Lung (tissue), 12 donors: ENCODE measurements around the gene POLR2E. TPM values are rescaled to one million over a fixed set of nuclear protein-coding genes. Genes with fewer than 3 reads are reported as not detected.

Experiments used
- ATAC-seq: fragments of 200-7000 bp; cut with Tn5 transposase; one replicate; pipeline ENCODE4 v1.9.1; 2020; ENCODE audit warnings: moderate number of reproducible peaks; ENCODE audit not compliant: insufficient read depth, low FRiP score
- DNase-seq, 3 donors: peaks; one replicate each; pipeline ENCODE4 v3.0.0-alpha.2; 2013 to 2017
- H3K27ac ChIP-seq, 2 donors: one replicate each; pipeline ENCODE4 v1.5.1; 2013; ENCODE audit warnings: mild to moderate bottlenecking in 2 of 2, moderate library complexity in 2 of 2, control low read depth in 1 of 2, inconsistent platforms in 1 of 2, low read depth in 1 of 2, low read length in 1 of 2
- H3K27me3 ChIP-seq, 3 donors: one replicate each; pipeline ENCODE4 v1.5.1; 2013; ENCODE audit warnings: low read length in 2 of 3; ENCODE audit not compliant: control insufficient read depth in 3 of 3, insufficient read depth in 3 of 3
- H3K36me3 ChIP-seq, 4 donors: one replicate each; pipeline ENCODE4 v1.5.1; 2013; ENCODE audit warnings: low read length in 4 of 4, mild to moderate bottlenecking in 1 of 4, moderate library complexity in 1 of 4; ENCODE audit not compliant: control insufficient read depth in 4 of 4, insufficient read depth in 4 of 4
- H3K4me1 ChIP-seq, 5 donors: one replicate each; pipeline ENCODE4 v1.5.1; 2013; ENCODE audit warnings: low read length in 5 of 5, mild to moderate bottlenecking in 2 of 5, moderate library complexity in 1 of 5; ENCODE audit not compliant: control insufficient read depth in 5 of 5, insufficient read depth in 5 of 5
- H3K4me3 ChIP-seq: one replicate; pipeline ENCODE4 v1.5.1; 2013; ENCODE audit warnings: mild to moderate bottlenecking, control low read depth, moderate library complexity
- H3K9ac ChIP-seq, 2 donors: one replicate each; pipeline ENCODE4 v1.5.1; 2013; ENCODE audit warnings: low read length in 2 of 2, control low read depth in 1 of 2; ENCODE audit not compliant: insufficient read depth in 1 of 2
- H3K9me3 ChIP-seq, 4 donors: one replicate each; pipeline ENCODE4 v1.5.1; 2013; ENCODE audit warnings: low read length in 3 of 4, mild to moderate bottlenecking in 1 of 4, moderate library complexity in 1 of 4; ENCODE audit not compliant: control insufficient read depth in 4 of 4, insufficient read depth in 3 of 4
- WGBS, 2 donors: extraction: QIAGEN DNeasy Blood & Tissue Kit; methylation state at CpG; one replicate each; pipeline ENCODE4 v1.1.7; 2013; 5-methylcytosine and 5-hydroxymethylcytosine counted together
- polyA plus RNA-seq, 2 donors: library from polyadenylated mRNA; stranded (reverse); fragments of 200-250 nt; gene quantifications; one replicate each; pipeline ENCODE4 v1.2.1, GENCODE V29; 2013
- total RNA-seq, 2 donors: library from RNA; depleted of rRNA in 1 of 2; stranded (reverse); fragments of >200 nt in 1 of 2; gene quantifications; one replicate each; pipeline ENCODE4 v1.2.1, GENCODE V29; 2014 to 2021
- TF ChIP-seq, protein P1 (sequence below): IDR thresholded peaks from 2 replicates; pipeline ENCODE4 v1.5.1; 2012; ENCODE audit warnings: mild to moderate bottlenecking; ENCODE audit errors: control extremely low read depth, extremely low read depth
- donor health status: control.
- donor health status: control.
- donor health status: Bipolar disorder and iron deficiency.
- donor health status: healthy.
- donor health status: DM: yes; HTN: yes; CAD: no.

Gene POLR2E
- total and polyA plus RNA-seq, 4 donors: 78.4 to 196 (median 154) TPM

DNA sequence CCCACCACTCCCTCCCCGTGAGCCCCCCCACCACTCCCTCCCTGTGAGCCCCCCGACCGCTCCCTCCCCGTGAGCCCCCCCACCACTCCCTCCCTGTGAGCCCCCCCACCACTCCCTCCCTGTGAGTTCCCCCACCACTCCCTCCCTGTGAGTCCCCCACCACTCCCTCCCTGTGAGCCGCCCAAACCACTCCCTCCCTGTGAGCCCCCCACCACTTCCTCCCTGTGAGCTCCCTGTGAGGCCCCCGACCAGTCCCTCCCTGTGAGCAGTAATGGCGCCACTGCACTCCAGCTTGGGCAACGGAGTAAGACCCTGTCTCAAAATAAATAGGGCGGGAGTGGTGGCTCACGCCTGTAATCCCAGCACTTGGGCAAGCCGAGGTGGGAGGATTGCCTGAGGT lies 45.4 kb downstream of the POLR2E start:
- no peak for DNase-seq
- Histone ChIP-seq H3K4me3 (no peak overlapping the region), H3K27ac (no peak overlapping the region), H3K9me3 (no peaks in the 10 kb centered on the region), H3K9ac (no peak overlapping the region), H3K36me3 (peaks cover 0 to 10% (median 0%) of the 10 kb centered on the region in 4 donors), H3K4me1 (no peaks in the 10 kb centered on the region), H3K27me3 (no peaks in the 10 kb centered on the region)
- TF ChIP-seq, protein P1, sequence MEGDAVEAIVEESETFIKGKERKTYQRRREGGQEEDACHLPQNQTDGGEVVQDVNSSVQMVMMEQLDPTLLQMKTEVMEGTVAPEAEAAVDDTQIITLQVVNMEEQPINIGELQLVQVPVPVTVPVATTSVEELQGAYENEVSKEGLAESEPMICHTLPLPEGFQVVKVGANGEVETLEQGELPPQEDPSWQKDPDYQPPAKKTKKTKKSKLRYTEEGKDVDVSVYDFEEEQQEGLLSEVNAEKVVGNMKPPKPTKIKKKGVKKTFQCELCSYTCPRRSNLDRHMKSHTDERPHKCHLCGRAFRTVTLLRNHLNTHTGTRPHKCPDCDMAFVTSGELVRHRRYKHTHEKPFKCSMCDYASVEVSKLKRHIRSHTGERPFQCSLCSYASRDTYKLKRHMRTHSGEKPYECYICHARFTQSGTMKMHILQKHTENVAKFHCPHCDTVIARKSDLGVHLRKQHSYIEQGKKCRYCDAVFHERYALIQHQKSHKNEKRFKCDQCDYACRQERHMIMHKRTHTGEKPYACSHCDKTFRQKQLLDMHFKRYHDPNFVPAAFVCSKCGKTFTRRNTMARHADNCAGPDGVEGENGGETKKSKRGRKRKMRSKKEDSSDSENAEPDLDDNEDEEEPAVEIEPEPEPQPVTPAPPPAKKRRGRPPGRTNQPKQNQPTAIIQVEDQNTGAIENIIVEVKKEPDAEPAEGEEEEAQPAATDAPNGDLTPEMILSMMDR: no peak
- no peak for ATAC-seq
- 51 to 76% methylated on average over 7 to 11 of the region's 11 CpGs for WGBS, 2 donors

GRCh38 chr19:1049106-1049505 lies 46.1 kb downstream of the POLR2E start:
- H3K9me3 ChIP-seq: no peaks in the 10 kb centered on the region
- no peak overlapping the region for H3K27ac ChIP-seq
- H3K36me3 ChIP-seq: peaks cover 0 to 10% (median 0%) of the 10 kb centered on the region in 4 donors
- H3K27me3 ChIP-seq: no peaks in the 10 kb centered on the region
- no peak overlapping the region for H3K4me3 ChIP-seq
- TF ChIP-seq, protein P1: no peak
- DNase-seq: no peak
- H3K9ac ChIP-seq: no peak overlapping the region
- ATAC-seq: no peak
- H3K4me1 ChIP-seq: no peaks in the 10 kb centered on the region
- 96 to 97% methylated on average over 16 to 17 of the region's 17 CpGs for WGBS, 2 donors

GRCh38 chr19:1047696-1048147 lies 47.5 kb downstream of the POLR2E start:
- 92 to 96% methylated on average over 20 of the region's 20 CpGs for WGBS, 2 donors
- Histone ChIP-seq H3K9me3 (no peaks in the 10 kb centered on the region), H3K27me3 (no peaks in the 10 kb centered on the region), H3K9ac (no peak overlapping the region), H3K27ac (no peak overlapping the region), H3K36me3 (peaks cover 0 to 10% (median 0%) of the 10 kb centered on the region in 4 donors), H3K4me3 (no peak overlapping the region), H3K4me1 (peaks cover 0 to 6% (median 0%) of the 10 kb centered on the region in 5 donors)
- TF ChIP-seq, protein P1: no peak
- ATAC-seq: no peak
- no peak for DNase-seq
